PC-9 (cell line): ENCODE measurements around the gene KIAA0753. TPM values are rescaled to one million over a fixed set of nuclear protein-coding genes. Genes with fewer than 3 reads are reported as not detected.

Source experiments
- BruUV-seq: library from RNA; stranded (reverse); fragments of 400-500 nt; replicated peaks from 2 replicates; lab custom pipeline; 2021; lab: Mats Ljungman, UMichigan
- CTCF ChIA-PET: fragments of 300-600 bp; sonication (Branson Sonifier 250); formaldehyde crosslinking; loops from one replicate; lab custom pipeline; 2022; ENCODE audit warnings: antibody characterized with exemption; lab: Charles Lee
- POLR2A ChIA-PET: fragments of 300-600 bp; sonication (Branson Sonifier 250); formaldehyde crosslinking; loops from one replicate; lab custom pipeline; 2022; ENCODE audit warnings: antibody characterized with exemption; ENCODE audit not compliant: unreplicated experiment; lab: Charles Lee
- DNase-seq, 2 experiments: peaks; one replicate each; pipeline versions ENCODE4 v3.0.0 to v3.0.0-alpha.2; 2015 to 2022; ENCODE audit warnings: mixed read lengths in 1 of 2
- H2AFZ ChIP-seq: fragments of 200-600 bp; sonication (generic); 2 replicates; pipeline ENCODE4 v1.8.1; 2017; ENCODE audit warnings: antibody characterized with exemption
- H3F3A ChIP-seq: fragments of 200-600 bp; sonication (generic); 2 replicates; pipeline ENCODE4 v1.8.1; 2017; ENCODE audit warnings: antibody characterized with exemption, mild to moderate bottlenecking, low read depth; ENCODE audit not compliant: insufficient read depth
- H3K27ac ChIP-seq: fragments of 200-600 bp; sonication (generic); 2 replicates; pipeline ENCODE4 v1.6.1; 2016; ENCODE audit warnings: mixed run types
- H3K27me3 ChIP-seq: fragments of 200-600 bp; sonication (generic); 2 replicates; pipeline ENCODE4 v1.6.1; 2016; ENCODE audit warnings: low read depth, mixed run types; ENCODE audit not compliant: insufficient read depth
- H3K36me3 ChIP-seq: fragments of 200-600 bp; sonication (generic); 2 replicates; pipeline ENCODE4 v1.6.1; 2016; ENCODE audit warnings: low read depth, mixed run types
- H3K4me1 ChIP-seq: fragments of 200-600 bp; sonication (generic); replicated peaks from 2 replicates; pipeline ENCODE4 v1.6.1; 2016; ENCODE audit warnings: mixed run types; ENCODE audit not compliant: insufficient read depth
- H3K4me2 ChIP-seq: fragments of 200-600 bp; sonication (generic); 2 replicates; pipeline ENCODE4 v1.6.1; 2017; ENCODE audit warnings: mixed run types
- H3K4me3 ChIP-seq: fragments of 200-600 bp; sonication (generic); 2 replicates; pipeline ENCODE4 v1.6.1; 2016; ENCODE audit warnings: mixed run types
- H3K79me2 ChIP-seq: fragments of 200-600 bp; sonication (generic); 2 replicates; pipeline ENCODE4 v1.6.1; 2017; ENCODE audit warnings: low read depth, mixed run types
- H3K9me2 ChIP-seq: fragments of 200-600 bp; sonication (generic); 2 replicates; pipeline ENCODE4 v1.8.1; 2017; ENCODE audit warnings: mild to moderate bottlenecking; ENCODE audit not compliant: insufficient read depth
- H3K9me3 ChIP-seq: fragments of 200-600 bp; sonication (generic); 2 replicates; pipeline ENCODE4 v1.8.1; 2016; ENCODE audit warnings: low read depth; ENCODE audit not compliant: insufficient read depth
- H4K20me1 ChIP-seq: fragments of 200-600 bp; sonication (generic); 2 replicates; pipeline ENCODE4 v1.8.1; 2017; ENCODE audit not compliant: insufficient read depth
- EZH2 ChIP-seq: fragments of 200-600 bp; sonication (generic); IDR thresholded peaks from 2 replicates; pipeline ENCODE4 v1.8.0; 2017; ENCODE audit warnings: antibody characterized with exemption, low read depth
- intact Hi-C: fragments of 100-400 bp; cut with micrococcal nuclease; formaldehyde crosslinking; loops from one replicate; pipeline ENCODE4 v1.10.0; 2022; ENCODE audit not compliant: unreplicated experiment
- microRNA-seq: library from miRNA; unstranded; fragments of <30 nt; microRNA quantifications from one replicate; pipeline ENCODE4 v1.2.0, GENCODE V29; 2021; ENCODE audit warnings: borderline number of aligned reads, borderline replicate concordance
- total RNA-seq: library from RNA; stranded (reverse); gene quantifications from 2 replicates; pipeline ENCODE4 v1.2.3, GENCODE V29; 2021
- TF ChIP-seq, protein P1 (sequence below): fragments of 200-600 bp; sonication (generic); conservative IDR thresholded peaks from 2 replicates; pipeline ENCODE4 v1.6.1; 2017; ENCODE audit warnings: mixed run types, antibody characterized with exemption, mild to moderate bottlenecking, moderate library complexity

KIAA0753 gene
- total RNA-seq, 1 experiment from 2014 or later: 47.0 TPM

DNA sequence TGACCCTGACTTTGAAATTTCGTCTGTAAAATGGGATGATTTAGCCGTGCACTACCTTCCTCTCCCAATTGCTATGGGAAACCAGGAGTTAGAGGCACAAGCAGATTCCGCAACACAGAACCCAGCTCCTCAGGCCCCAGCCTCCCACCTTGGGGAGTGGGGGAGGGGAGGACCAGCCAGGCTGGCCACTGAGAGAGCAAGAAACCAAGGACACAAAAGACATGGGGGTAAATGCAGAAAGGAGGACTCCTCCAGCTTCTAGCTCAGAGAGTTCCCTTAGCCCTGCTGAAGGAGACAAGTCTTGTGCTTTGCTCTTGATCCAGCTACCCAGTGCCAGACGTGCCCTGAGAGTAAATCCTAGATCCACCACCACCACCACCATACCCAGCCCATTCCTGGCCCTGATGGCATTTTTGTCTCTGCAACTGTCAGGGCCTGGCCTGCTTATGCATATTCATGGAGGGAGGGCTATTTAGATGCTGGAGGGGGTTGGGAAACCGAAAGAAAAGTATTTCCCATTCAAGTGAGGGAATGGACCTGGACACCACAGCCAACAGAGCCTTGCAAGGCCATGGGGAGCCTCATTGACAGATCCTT lies 110.1 kb downstream of the KIAA0753 start:
- H3K9me3 ChIP-seq: no peaks in the 10 kb centered on the region
- no peak overlapping the region for H3K4me3 ChIP-seq
- no peaks in the 10 kb centered on the region for H3K27me3 ChIP-seq
- DNase-seq: no peak
- no peak overlapping the region for H2AFZ ChIP-seq
- TF ChIP-seq, protein P1, sequence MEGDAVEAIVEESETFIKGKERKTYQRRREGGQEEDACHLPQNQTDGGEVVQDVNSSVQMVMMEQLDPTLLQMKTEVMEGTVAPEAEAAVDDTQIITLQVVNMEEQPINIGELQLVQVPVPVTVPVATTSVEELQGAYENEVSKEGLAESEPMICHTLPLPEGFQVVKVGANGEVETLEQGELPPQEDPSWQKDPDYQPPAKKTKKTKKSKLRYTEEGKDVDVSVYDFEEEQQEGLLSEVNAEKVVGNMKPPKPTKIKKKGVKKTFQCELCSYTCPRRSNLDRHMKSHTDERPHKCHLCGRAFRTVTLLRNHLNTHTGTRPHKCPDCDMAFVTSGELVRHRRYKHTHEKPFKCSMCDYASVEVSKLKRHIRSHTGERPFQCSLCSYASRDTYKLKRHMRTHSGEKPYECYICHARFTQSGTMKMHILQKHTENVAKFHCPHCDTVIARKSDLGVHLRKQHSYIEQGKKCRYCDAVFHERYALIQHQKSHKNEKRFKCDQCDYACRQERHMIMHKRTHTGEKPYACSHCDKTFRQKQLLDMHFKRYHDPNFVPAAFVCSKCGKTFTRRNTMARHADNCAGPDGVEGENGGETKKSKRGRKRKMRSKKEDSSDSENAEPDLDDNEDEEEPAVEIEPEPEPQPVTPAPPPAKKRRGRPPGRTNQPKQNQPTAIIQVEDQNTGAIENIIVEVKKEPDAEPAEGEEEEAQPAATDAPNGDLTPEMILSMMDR: no peak
- TF ChIP-seq EZH2: no peak
- H3K27ac ChIP-seq: no peak overlapping the region
- intact Hi-C loops: no loop called here
- BruUV-seq: no TSS peak
- H3K36me3 ChIP-seq: no peaks in the 10 kb centered on the region
- CTCF ChIA-PET: no interaction called here
- no peaks in the 10 kb centered on the region for H3K9me2 ChIP-seq
- H3K4me1 ChIP-seq: peaks cover 1% of the 10 kb centered on the region
- no peaks in the 10 kb centered on the region for H3F3A ChIP-seq
- H4K20me1 ChIP-seq: no peaks in the 10 kb centered on the region
- no peaks in the 10 kb centered on the region for H3K79me2 ChIP-seq
- POLR2A ChIA-PET: no interaction called here
- H3K4me2 ChIP-seq: no peak overlapping the region

DNA sequence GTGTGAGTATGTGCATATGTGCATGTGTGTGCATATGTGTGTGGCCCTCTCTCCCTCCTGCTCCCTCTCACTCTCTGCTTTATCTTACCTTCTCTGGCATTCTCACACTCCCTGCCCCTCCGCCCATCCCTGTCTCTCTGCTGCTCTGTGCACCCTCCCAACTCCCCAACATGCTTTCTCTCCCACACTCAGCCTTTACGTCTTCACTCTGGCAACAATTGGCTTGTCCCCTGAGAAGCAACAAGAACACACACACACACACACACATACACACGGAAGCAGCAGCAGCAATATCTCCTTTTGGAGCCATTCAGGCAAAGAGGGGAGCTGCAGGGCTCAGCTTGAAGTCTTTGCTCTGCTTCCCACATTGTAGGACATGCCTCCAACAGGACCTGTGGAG lies 112.0 kb downstream of the KIAA0753 start:
- no peak for TF ChIP-seq EZH2
- TF ChIP-seq, protein P1: no peak
- no TSS peak for BruUV-seq
- Histone ChIP-seq H2AFZ (no peak overlapping the region), H3K4me3 (no peak overlapping the region), H3F3A (peaks cover 16% of the 10 kb centered on the region), H3K4me2 (no peak overlapping the region), H3K4me1 (peaks cover 20% of the 10 kb centered on the region), H3K27ac (no peak overlapping the region), H3K27me3 (no peaks in the 10 kb centered on the region), H3K9me3 (no peaks in the 10 kb centered on the region), H3K36me3 (no peaks in the 10 kb centered on the region), H4K20me1 (no peaks in the 10 kb centered on the region), H3K79me2 (no peaks in the 10 kb centered on the region), H3K9me2 (no peaks in the 10 kb centered on the region)
- intact Hi-C loops: no loop called here
- ChIA-PET POLR2A (no interaction called here), CTCF (no interaction called here)
- no peak for DNase-seq

Small RNAs within 50 kb of the gene (microRNA-seq; reads per million reads assigned to microRNA genes)
- gene MIR4520-1 (not detected), gene MIR4520-2 (not detected)

Other genes starting within 250 kb of the KIAA0753 start
- not detected in 2 replicates for gene AIPL1, start 205.6 kb downstream of the KIAA0753 start, total RNA-seq
- gene PIMREG, start 196.3 kb downstream of the KIAA0753 start, total RNA-seq: 52.2 and 62.3 TPM in 2 replicates
- gene PITPNM3, start 84.2 kb downstream of the KIAA0753 start, total RNA-seq: 16.9 and 17.3 TPM in 2 replicates
- gene TXNDC17, start 349 bp upstream of the KIAA0753 start, total RNA-seq: 103 and 114 TPM in 2 replicates
- gene MED31, start 10.9 kb upstream of the KIAA0753 start, total RNA-seq: 19.2 and 41.4 TPM in 2 replicates
- gene C17orf100, start 11.1 kb upstream of the KIAA0753 start, total RNA-seq: 2.3 and 4.4 TPM in 2 replicates
- gene SLC13A5, start 72.7 kb upstream of the KIAA0753 start, total RNA-seq: 0.92 and 2.0 TPM in 2 replicates
- gene XAF1, start 115.3 kb upstream of the KIAA0753 start, total RNA-seq: 20.8 and 27.6 TPM in 2 replicates
- not detected in 2 replicates for gene FBXO39, start 135.5 kb upstream of the KIAA0753 start, total RNA-seq
- 0.50 and 0.61 TPM in 2 replicates for gene TEKT1, start 191.0 kb upstream of the KIAA0753 start, total RNA-seq